ENCODE results near the gene MARK3.

- TF ChIP-seq CTCF (IDR thresholded peaks at IDR 0.05): no peak
- TF ChIP-seq POLR2A (IDR thresholded peaks at IDR 0.05): no peak
Measured at GRCh38 chr14:103552846-103553210, 167.6 kb downstream of the MARK3 start.
